HG03378 (cell line): Measurements from ENCODE around the gene GPHA2.

Source experiments
- ATAC-seq: cut with Tn5 transposase; IDR thresholded peaks from one replicate; pipeline ENCODE4 v1.9.1; 2021; ENCODE audit warnings: mild to moderate bottlenecking, moderate library complexity; ENCODE audit not compliant: unreplicated experiment

Gene GPHA2

DNA sequence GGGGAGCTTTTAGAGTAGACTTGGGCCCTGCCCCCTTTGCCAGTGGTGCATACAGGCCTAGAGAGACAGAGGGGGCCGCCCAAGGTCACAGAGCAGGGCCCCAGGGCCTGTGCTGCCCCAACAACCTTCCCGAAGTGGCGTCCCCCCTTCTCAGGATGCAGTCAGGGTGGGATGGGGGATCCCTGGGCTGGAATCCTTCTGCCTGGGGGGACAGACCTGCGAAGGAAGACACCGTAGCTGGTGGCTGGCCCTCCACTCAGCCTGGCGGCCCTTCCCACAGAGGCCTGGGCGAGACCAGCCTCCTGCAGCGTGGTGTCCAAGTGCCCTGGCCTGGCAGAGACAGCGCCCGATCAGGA, 42.9 kb downstream of the GPHA2 start:
- ATAC-seq = no peak

DNA sequence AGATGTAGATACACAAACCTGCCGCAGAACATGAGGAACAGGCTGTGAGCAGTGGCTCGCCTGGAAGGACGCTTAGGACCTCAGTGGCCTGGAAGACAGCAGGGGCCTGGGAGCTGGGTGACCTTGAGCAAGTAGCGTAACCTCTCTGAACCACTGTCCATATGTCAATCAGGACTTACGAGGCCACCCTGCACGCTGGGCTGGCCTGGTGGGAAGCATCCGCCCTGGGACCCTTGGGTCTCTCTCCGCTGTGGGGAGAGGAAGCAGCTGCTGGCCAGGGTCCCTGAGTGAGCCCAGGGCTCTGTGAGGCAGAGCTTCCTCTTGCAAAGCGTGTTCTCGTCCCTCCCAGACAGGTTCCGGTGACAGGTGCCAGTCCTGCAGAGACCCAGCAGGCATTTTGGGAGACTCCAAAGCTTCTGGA, 43.3 kb downstream of the GPHA2 start:
- ATAC-seq = no peak

DNA sequence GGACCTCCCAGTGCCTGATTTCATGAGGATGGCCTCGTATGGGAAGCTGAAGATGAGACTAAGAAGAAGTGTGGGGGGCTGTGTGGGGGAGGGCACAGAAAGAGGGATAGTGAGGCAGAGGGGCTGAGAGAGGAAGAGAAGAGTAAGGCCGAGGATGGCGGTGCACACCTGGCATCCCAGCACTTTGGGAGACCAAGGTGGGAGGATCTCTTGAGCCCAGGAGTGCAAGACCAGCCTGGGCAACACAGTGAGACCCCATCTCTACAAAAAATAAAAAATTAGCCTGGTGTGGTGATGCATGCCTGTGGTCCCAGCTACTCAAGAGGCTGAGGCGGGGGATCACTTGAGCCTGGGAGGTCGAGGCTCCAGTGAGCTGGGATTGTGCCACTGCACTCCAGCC, 43.8 kb downstream of the GPHA2 start:
- no peak for ATAC-seq

DNA sequence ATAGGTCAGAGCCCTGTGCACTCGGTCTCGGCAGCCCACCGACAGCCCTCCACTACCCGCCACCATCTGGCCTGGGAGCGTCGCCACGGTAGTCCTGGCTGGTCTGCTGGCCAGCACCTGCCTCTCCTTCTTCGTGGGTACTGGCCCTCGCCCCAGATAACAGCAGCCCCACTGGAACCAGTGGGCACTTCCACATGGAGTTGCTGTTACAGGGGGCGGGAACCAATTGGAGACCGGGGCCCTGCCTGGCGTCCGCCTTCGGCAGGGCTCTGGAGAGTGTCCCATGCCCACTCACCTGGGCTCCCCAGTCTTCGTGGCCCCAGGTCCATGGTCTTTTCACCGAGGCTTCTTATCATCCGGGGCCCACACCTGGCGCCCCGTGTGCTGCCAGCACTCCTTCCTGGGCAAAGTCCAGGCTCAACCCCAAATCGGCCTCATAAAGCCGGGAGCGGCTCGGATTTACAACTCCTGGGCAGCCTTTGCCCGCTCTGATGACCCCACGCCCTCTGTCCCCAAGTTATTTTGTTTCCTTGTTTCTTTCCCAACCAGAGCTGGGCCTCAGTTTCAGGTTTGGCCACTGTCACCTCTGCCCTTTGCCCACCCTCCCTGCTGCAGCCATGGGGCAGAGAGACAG, 44.4 kb downstream of the GPHA2 start:
- no peak for ATAC-seq

DNA sequence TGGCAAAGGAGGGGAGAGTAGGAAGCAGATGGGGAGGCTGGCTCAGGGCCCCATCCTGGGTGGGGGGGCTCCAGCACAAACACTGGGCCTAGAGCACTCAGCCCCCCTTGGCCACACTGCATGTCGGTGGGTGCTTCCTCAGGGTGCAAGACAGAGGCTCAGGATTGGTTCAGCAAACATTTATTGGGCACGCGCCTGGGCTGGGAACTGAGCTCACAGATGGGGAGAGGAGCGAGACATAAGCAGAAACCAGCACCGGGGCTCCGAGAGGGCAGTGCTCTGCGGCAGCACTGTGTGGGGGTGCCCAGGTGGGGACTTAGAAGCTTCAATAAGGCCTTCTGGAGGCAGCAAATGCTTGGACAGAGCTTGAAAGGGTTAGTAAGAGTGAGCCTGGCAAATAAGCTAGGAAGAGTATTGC, 45.2 kb downstream of the GPHA2 start:
- no peak for ATAC-seq

DNA sequence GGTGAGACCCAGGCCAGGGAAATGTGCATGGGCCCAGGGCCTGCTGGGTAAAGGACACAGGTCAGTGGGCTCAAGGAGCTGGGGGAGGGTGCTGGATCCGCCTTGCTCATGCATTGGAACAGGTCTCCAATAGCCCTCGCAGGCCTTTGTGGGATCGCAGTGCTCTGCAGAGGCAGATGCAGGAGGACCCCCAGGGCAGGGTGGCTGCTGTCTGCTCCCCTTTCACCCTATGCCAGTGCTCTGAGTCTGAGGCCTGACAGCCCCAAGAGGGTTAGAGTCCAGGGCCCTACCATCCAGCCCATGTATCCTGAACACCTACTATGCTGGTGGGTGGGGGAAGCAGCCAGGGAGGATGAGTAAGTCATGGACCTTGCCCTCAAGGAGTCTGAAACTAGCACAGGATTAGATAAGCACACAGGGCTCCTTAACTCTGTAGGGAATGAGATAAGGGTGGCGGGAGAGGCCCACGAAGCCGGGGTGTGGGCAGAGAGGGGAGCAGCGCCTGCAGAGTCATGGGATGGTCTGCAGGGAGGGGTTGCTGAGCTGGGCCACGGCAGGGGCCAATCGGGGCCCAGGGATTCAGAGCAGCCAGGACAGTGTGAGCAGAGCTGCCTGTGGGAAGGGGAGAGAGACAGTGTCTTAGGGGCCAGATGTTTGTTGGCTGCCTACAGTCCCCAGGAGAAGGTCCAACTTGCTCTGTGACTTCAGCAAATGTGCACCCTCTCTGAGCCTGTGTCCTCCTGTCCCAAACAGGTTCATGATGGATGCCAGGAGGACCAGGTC, 46.8 kb downstream of the GPHA2 start:
- no peak for ATAC-seq

DNA sequence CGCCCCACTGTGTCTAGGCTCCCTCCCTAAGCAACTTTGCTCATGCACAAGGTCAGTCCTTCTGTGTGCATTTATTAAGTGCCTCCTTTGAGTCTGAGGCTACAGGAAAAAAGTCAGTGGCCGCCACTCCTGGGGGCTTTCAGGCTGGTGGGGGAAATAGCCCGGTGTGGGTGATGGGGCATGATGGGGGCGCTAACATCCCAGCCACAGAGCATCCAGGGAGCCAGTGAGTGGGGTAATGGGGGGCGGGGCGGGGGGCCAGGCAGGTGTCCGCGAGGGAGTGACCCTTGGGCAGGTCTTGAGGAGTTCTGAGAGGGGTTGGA, 47.3 kb downstream of the GPHA2 start:
- ATAC-seq = no peak

DNA sequence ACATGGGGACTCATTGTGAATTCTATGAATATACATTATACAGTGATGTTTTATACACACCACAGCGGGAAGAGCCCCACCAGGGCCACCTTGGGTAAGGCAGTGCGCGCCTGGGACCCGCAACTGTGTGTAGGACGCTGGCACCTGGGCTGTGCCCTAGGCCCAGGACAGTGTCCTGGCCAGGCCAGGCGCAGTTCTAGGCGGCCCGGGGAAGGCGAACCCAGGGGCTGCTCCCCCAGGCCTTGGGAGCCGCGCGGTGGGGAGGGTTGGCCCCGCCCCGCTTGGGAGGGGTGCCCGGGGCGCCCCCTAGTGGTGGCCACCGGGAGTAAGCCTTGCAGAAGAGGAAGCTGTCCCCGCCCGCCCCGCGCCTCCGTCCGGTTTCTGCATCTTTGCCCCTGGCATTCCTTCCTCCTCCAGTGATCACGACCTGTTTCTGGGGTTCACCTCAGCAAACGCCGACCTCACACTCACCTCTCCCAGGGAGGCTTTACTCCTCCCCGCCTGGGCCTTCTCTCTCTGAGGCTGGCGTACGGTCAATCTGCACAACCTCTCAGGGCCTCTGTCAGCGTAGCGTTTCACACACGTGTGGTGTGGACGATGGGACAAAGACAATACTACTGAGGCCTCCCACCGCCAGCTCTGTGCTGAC, 47.8 kb downstream of the GPHA2 start:
- ATAC-seq = no peak

DNA sequence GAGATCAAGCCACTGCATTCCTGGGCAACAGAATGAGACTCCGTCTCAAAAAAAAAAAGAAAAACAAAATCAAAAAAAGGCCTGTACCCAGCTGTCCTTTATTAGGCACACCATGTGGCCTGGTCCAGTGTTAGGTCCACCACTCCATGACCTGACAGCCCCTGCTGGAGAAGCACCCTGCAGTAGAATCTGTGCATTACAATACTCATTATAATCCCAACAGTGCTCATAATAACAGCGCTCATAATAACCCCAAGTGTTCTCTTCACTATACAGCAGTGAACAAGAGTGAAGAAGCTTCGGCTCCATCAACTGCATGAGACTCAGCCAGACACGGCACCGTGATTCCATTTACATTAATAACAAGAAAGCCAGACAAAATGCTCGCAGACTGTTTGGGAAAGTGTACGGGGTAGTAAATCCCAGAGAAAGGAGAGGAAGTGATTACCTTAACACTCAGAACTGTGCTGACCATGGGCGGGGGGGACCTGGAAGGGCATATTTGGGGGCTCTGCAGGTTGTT, 48.4 kb downstream of the GPHA2 start:
- ATAC-seq = no peak

DNA sequence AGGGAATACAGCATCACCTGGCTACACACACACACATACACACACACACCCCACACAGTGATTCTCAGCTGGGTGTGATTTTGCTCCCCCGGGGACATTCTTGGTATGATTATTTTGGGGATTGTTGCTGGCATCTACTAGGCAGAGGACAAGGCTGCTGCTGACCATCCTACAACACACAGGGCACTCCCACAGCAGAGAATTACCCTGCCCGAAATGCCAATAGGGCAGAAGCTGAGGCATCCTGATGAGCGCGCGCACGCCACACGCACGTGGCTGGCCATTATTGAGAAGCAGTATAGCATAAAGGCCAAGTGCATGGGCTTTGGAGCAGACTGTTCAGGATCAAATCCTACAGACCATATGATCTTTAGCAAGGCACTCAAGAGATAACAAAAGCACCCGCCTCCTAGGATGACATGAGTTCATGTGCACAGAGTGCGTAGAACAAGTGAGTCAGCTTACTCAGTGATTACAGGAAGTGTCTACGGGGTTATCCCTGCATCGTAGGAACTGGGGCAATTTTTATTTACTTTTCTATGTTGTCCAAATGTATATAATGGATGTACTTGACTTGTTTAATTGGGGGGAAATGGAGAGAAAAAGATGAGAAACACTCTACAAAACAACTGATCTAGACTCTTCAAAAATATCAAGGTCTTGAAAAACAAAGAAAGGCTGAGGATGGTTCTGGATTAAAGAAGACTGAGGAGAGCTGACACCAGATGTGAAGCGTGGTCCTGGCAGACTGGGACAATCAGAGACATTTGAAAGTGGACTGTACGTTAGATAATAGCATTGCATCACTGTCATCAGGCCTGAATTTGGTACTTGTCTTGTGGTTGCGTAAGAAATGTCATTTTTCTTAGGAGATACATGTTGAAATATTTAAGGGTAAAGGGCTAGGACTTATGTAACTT, 50.1 kb downstream of the GPHA2 start:
- ATAC-seq = no peak
